Hepatocyte (in vitro differentiated cells): ENCODE measurements around the gene VTA1. TPM values are rescaled to one million over a fixed set of nuclear protein-coding genes. Genes with fewer than 3 reads are reported as not detected.

Experiments
- DNase-seq: peaks from one replicate; pipeline ENCODE4 v3.0.0-alpha.2; 2016; ENCODE audit warnings: low spot score
- H2AFZ ChIP-seq: fragments of 200-600 bp; sonication (generic); 2 replicates; pipeline ENCODE4 v1.6.0; 2016; ENCODE audit warnings: antibody characterized with exemption, mild to moderate bottlenecking
- H3K27ac ChIP-seq: fragments of 200-600 bp; sonication (generic); 2 replicates; pipeline ENCODE4 v1.5.1; 2016; ENCODE audit warnings: mild to moderate bottlenecking
- H3K27me3 ChIP-seq: fragments of 200-600 bp; sonication (generic); 2 replicates; pipeline ENCODE4 v1.6.1; 2016
- H3K36me3 ChIP-seq: fragments of 200-600 bp; sonication (generic); replicated peaks from 2 replicates; pipeline ENCODE4 v1.5.1; 2016; ENCODE audit warnings: low read depth; ENCODE audit not compliant: insufficient read depth
- H3K4me1 ChIP-seq: fragments of 200-600 bp; sonication (generic); 2 replicates; pipeline ENCODE4 v1.5.1; 2016; ENCODE audit warnings: mild to moderate bottlenecking, moderate library complexity; ENCODE audit not compliant: insufficient read depth
- H3K4me2 ChIP-seq: fragments of 200-600 bp; sonication (generic); 2 replicates; pipeline ENCODE4 v1.6.0; 2016
- H3K4me3 ChIP-seq: fragments of 200-600 bp; sonication (generic); 2 replicates; pipeline ENCODE4 v1.5.1; 2016; ENCODE audit warnings: mild to moderate bottlenecking
- H3K79me2 ChIP-seq: fragments of 200-600 bp; sonication (generic); 2 replicates; pipeline ENCODE4 v1.6.0; 2017; ENCODE audit warnings: mild to moderate bottlenecking
- H3K9me2 ChIP-seq: fragments of 200-600 bp; sonication (generic); replicated peaks from 2 replicates; pipeline ENCODE4 v1.6.0; 2017; ENCODE audit warnings: mild to moderate bottlenecking; ENCODE audit not compliant: insufficient read depth
- H3K9me3 ChIP-seq: fragments of 200-600 bp; sonication (generic); 2 replicates; pipeline ENCODE4 v1.5.1; 2016; ENCODE audit warnings: low read depth, mild to moderate bottlenecking
- H4K20me1 ChIP-seq: fragments of 200-600 bp; sonication (generic); 2 replicates; pipeline ENCODE4 v1.6.0; 2016; ENCODE audit warnings: mild to moderate bottlenecking; ENCODE audit not compliant: insufficient read depth, poor library complexity, severe bottlenecking
- CTCF ChIP-seq: fragments of 200-600 bp; sonication (generic); IDR thresholded peaks from 2 replicates; pipeline ENCODE4 v1.5.1; 2016; ENCODE audit warnings: antibody characterized with exemption, mild to moderate bottlenecking; ENCODE audit not compliant: poor library complexity
- EZH2 ChIP-seq: fragments of 200-600 bp; sonication (generic); IDR thresholded peaks from 2 replicates; pipeline ENCODE4 v1.6.1; 2016; ENCODE audit warnings: antibody characterized with exemption, mild to moderate bottlenecking, borderline replicate concordance
- EZH2phosphoT487 ChIP-seq: fragments of 200-600 bp; sonication (generic); IDR thresholded peaks from one replicate; pipeline ENCODE4 v1.6.1; 2018; ENCODE audit warnings: antibody characterized with exemption, mild to moderate bottlenecking, low read depth, moderate library complexity; ENCODE audit not compliant: unreplicated experiment, severe bottlenecking
- WGBS: methylation state at CpG from one replicate; pipeline ENCODE4 v1.1.6; 2016; ENCODE audit warnings: low lambda C conversion rate; ENCODE audit errors: missing lambda C conversion rate; 5-methylcytosine and 5-hydroxymethylcytosine counted together
- polyA plus RNA-seq: library from polyadenylated mRNA; unstranded; fragments of >200 nt; fragmentation: Nextera tagmentation; extraction: Ambion mirVana; gene quantifications from 2 replicates; pipeline ENCODE4 v1.2.1, GENCODE V29; 2016
- total RNA-seq: library from RNA; depleted of rRNA; stranded (reverse); fragments of >200 nt; gene quantifications from 2 replicates; pipeline ENCODE4 v1.2.3, GENCODE V29; 2014

VTA1 gene
- total and polyA plus RNA-seq, 2 experiments from 2014 or later, result 77.6 to 99.2 TPM

DNA sequence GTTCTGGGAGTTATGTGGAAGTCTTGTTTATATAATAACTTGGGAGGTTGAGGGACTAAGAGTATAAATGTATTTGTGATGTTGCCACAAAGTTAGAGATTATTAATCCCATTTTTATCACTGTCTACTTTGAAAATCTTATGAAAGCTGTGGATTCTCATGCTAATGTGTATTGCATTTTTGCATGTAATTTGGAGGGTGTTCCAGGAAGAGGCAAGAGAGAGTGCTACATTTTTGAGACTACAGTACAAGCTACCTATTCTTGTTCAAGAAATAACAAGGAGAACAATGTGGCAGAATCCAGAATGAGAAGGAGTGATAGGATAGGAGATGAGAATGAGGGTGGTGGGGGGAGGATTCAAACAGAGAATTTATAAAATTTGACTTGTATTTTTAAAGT lies 34.9 kb downstream of the VTA1 start:
- H3K27me3 ChIP-seq, result no peaks in the 10 kb centered on the region
- H3K9me2 ChIP-seq, result no peaks in the 10 kb centered on the region
- no peaks in the 10 kb centered on the region for H3K36me3 ChIP-seq
- no peak overlapping the region for H3K4me2 ChIP-seq
- no peaks in the 10 kb centered on the region for H3K79me2 ChIP-seq
- no peak overlapping the region for H3K4me3 ChIP-seq
- H2AFZ ChIP-seq, result no peak overlapping the region
- H3K9me3 ChIP-seq, result no peaks in the 10 kb centered on the region
- H3K4me1 ChIP-seq, result no peaks in the 10 kb centered on the region
- H3K27ac ChIP-seq, result no peak overlapping the region
- no peak for DNase-seq
- TF ChIP-seq EZH2phosphoT487 (no peak), CTCF (no peak), EZH2 (no peak)
- no peaks in the 10 kb centered on the region for H4K20me1 ChIP-seq

GRCh38 chr6:142183351-142183750 lies 36.3 kb downstream of the VTA1 start:
- no peak for DNase-seq
- H2AFZ ChIP-seq, result no peak overlapping the region
- H3K27me3 ChIP-seq, result no peaks in the 10 kb centered on the region
- no peak overlapping the region for H3K4me3 ChIP-seq
- no peaks in the 10 kb centered on the region for H4K20me1 ChIP-seq
- no peak overlapping the region for H3K27ac ChIP-seq
- H3K4me1 ChIP-seq, result no peaks in the 10 kb centered on the region
- H3K9me3 ChIP-seq, result no peaks in the 10 kb centered on the region
- 95% methylated on average over 1 of the region's 1 CpG for WGBS
- no peak overlapping the region for H3K4me2 ChIP-seq
- no peaks in the 10 kb centered on the region for H3K9me2 ChIP-seq
- TF ChIP-seq EZH2 (no peak), CTCF (no peak), EZH2phosphoT487 (no peak)
- no peaks in the 10 kb centered on the region for H3K79me2 ChIP-seq
- H3K36me3 ChIP-seq, result no peaks in the 10 kb centered on the region

DNA sequence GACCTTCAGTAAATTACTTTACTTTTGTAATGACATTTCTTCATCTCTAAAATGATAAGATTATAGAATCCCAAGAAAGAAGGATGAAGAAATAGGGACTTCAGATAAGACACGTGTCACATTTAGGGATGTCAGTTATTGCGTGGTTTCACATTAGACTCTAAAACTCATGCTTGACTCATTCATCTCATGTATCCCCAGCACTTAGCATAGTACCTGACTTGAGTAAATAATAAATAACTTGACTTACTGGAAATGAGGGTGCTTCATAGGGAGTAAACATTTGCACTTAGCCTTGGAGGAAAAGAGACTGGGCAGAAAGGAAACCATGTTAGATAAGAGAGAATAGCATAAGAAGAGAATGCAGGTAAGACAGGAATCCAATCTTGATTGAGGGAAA lies 37.2 kb downstream of the VTA1 start:
- DNase-seq, result no peak
- Histone ChIP-seq H3K27me3 (no peaks in the 10 kb centered on the region), H3K36me3 (no peaks in the 10 kb centered on the region), H4K20me1 (no peaks in the 10 kb centered on the region), H3K4me1 (no peaks in the 10 kb centered on the region), H3K4me2 (no peak overlapping the region), H3K4me3 (no peak overlapping the region), H2AFZ (no peak overlapping the region), H3K9me2 (no peaks in the 10 kb centered on the region), H3K27ac (no peak overlapping the region), H3K79me2 (no peaks in the 10 kb centered on the region), H3K9me3 (no peaks in the 10 kb centered on the region)
- no peak for TF ChIP-seq EZH2phosphoT487
- TF ChIP-seq EZH2, result no peak
- TF ChIP-seq CTCF, result no peak
- WGBS, result 90% methylated on average over 2 of the region's 2 CpGs

DNA sequence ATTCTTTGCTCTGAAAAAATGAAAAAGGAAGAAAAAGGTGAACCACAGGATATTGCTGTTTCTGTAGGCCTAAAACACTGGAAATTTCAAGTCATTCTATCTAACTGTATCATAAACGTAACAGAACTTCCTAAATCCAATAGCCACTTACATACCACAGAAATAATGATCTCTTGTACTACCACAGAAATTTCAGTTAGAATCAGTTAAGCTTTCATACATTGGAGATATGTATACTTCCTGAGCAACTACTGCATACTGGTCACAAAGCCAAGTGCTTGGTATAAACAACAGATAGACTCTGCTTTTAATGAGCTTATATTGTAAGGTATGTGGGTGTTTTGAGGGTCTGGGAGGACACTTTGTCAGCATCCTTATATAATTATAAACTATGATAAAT lies 38.6 kb downstream of the VTA1 start:
- 93% methylated on average over 1 of the region's 1 CpG for WGBS
- Histone ChIP-seq H3K27me3 (no peaks in the 10 kb centered on the region), H3K4me1 (no peaks in the 10 kb centered on the region), H4K20me1 (no peaks in the 10 kb centered on the region), H3K79me2 (no peaks in the 10 kb centered on the region), H3K4me2 (no peak overlapping the region), H2AFZ (no peak overlapping the region), H3K36me3 (no peaks in the 10 kb centered on the region), H3K4me3 (no peak overlapping the region), H3K27ac (no peak overlapping the region), H3K9me3 (no peaks in the 10 kb centered on the region), H3K9me2 (no peaks in the 10 kb centered on the region)
- no peak for DNase-seq
- TF ChIP-seq CTCF (no peak), EZH2phosphoT487 (no peak), EZH2 (no peak)
